SK-N-SH treated with all-trans-retinoic acid at 6 μM for 48 hours (cell line): ENCODE results near the gene OCA2.

Experiments used
- ARNTL ChIP-seq: fragments of 450-650 bp; formaldehyde crosslinking; IDR thresholded peaks from 2 replicates; pipeline ENCODE4 v1.5.0; 2020; ENCODE audit warnings: low read depth, mild to moderate bottlenecking, moderate library complexity, borderline replicate concordance
- CREB5 ChIP-seq: fragments of 250-450 bp; sonication (Bioruptor Pico); IDR thresholded peaks from 2 replicates; pipeline ENCODE4 v1.5.1; 2020; ENCODE audit warnings: low read depth, mild to moderate bottlenecking, moderate library complexity
- RARB ChIP-seq: fragments of 250-450 bp; sonication (Bioruptor Pico); IDR thresholded peaks from 2 replicates; pipeline ENCODE4 v1.8.0; 2021; ENCODE audit warnings: mild to moderate bottlenecking, moderate library complexity

- TF ChIP-seq RARB (CRISPR knock-in tag) (no peak), ARNTL (CRISPR knock-in tag) (no peak), CREB5 (no peak)
Observed at GRCh38 chr15:27774638-27775037, 324.5 kb downstream of the OCA2 start.
